Measurements from ENCODE around the gene DUS1L.

DUS1L gene

DNA sequence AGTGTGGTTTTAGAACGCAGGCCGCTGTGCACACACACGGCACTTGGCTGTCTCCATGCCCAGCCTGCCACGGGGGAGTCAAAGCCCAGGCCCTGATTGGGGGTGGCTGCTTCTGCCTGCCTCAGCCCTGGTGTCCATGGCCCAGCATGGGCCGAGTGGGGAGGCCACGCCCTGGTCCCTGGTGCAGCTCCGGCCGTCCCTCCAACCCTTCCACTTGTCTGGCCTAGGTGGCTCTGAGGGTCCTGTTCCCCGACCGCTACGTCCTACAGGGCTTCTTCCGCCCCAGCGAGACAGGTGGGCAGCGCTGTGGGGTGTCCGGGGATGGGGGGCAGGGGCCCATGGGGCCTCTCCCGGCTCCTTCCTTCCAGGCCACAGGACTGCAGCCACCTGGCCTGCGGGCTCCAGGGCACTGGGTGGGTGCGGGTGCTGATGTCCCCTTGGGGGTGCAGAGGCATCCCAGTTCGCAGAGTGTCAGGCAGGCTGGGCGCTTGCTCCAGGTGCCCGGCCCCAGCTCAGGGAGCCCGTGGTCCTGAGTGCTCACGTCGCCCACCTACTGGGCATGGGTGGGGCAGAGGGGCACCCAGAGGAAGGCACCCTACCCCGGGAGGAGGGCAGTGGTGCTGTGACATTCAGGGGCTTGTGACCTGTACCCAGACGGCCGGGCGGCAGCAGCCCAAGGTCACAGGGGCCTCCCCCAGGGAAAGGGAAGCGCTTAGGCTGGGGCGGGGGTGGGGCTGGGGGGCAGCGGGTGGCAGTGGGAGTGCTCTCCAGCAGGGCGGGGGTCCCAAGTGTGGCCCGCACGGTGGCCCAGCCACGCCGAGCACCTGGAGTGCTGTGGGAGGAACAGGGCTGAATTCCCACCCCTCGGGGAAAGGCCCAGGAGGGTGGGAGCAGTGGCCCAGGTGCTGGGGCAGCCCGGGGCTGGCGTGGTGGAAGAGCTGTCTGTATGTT, 54.8 kb downstream of the DUS1L start:
- no peak for DNase-seq

DNA sequence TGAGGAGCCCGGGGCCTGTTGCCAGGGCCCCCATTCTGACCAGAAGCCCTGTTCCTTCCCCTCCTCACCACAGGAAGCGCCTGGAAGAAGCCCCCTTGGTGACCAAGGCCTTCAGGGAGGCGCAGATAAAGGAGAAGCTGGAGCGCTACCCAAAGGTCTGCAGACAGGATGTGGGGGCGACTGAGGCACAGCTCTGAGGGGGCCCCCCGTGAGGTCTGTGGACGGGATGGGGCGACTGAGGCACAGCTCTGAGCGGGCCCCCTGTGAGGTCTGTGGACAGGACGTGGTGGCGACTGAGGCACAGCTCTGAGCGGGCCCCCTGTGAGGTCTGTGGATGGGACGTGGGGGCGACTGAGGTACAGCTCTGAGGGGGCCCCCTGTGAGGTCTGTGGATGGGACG, 56.2 kb downstream of the DUS1L start:
- no peak for DNase-seq

DNA sequence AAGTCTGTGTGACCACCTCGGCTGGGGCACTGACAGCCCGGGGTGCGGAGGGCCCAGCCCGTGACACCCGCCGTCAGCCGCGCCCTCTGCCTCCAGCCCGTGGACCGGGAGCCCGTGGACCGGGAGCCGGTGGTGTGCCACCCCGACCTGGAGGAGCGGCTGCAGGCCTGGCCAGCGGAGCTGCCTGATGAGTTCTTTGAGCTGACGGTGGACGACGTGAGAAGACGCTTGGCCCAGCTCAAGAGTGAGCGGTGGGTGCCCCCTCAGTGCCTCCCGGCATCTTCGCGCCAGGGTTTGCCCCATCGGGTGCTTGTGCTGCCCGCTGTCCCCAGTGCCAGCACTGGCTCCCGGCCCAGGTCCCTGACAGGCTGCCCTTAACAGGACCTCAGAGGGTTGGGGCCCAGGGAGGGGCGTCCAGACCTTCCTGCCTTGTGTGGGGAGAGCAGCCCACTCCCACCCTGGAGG, 56.6 kb downstream of the DUS1L start:
- no peak for DNase-seq

DNA sequence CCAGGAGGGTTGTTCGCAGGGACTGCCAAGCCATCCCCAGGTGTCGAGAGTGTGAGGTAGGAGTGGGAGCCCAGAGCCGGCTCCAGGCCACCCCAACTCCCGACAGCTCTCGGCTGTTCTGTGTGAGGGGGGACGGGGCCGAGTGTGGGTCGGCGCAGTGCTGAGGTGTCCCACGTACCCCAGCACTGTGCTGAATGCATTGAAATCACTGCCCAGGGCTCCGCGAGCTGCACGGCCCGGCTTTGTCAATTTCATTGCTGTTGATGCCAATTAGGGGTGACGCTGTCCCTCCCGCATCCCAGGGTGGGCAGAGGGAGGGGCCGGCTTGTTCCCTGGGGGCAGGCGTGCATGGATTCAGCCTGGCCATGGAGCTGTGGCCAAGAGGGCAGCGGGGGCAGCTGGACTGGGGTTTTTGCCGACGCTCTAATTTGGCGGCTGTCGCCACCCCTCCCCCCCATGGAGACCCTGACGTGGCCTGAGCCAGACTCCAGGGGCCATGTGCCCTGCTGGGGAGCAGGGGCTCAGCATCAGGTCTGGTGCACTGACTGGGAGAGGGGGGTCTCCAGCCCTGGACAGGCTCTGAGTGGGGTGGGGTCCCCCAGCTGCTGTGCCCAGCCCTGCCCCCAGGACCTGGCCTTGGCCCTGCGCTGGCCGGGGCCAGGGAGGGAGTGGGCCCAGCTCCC, 57.2 kb downstream of the DUS1L start:
- DNase-seq = no peak
